Activated CD4-positive, alpha-beta memory T cell treated with anti-CD3 and anti-CD28 coated beads for 36 hours (primary cell): ENCODE results near the gene CNPPD1. TPM values are rescaled to one million over a fixed set of nuclear protein-coding genes. Genes with fewer than 3 reads are reported as not detected.

Experiments
- CTCF ChIA-PET: fragments of 350-600 bp; sonication (Branson Sonifier 250); formaldehyde crosslinking; loops from one replicate; lab custom pipeline; 2021; ENCODE audit warnings: antibody characterized with exemption, inconsistent platforms; lab: Charles Lee
- POLR2A ChIA-PET: fragments of 350-600 bp; sonication (Branson Sonifier 250); formaldehyde crosslinking; loops from one replicate; lab custom pipeline; 2021; ENCODE audit warnings: antibody characterized with exemption; lab: Charles Lee
- DNase-seq: peaks from one replicate; pipeline ENCODE4 v3.0.0-alpha.2; 2020
- H3K27ac Mint-ChIP-seq: one replicate; pipeline ENCODE4 v1.8.0; 2021; ENCODE audit warnings: mixed read lengths
- H3K27me3 Mint-ChIP-seq: one replicate; pipeline ENCODE4 v1.8.0; 2021; ENCODE audit warnings: mixed read lengths
- H3K36me3 Mint-ChIP-seq: one replicate; pipeline ENCODE4 v1.8.0; 2021; ENCODE audit warnings: mixed read lengths
- H3K4me1 Mint-ChIP-seq: one replicate; pipeline ENCODE4 v1.8.0; 2021; ENCODE audit warnings: low read depth, mixed read lengths
- H3K4me3 Mint-ChIP-seq: one replicate; pipeline ENCODE4 v1.8.0; 2021; ENCODE audit warnings: mild to moderate bottlenecking, mixed read lengths
- H3K9me3 Mint-ChIP-seq: one replicate; pipeline ENCODE4 v1.8.0; 2021; ENCODE audit warnings: mixed read lengths
- intact Hi-C: fragments of 100-400 bp; cut with micrococcal nuclease; formaldehyde crosslinking; loops from one replicate; pipeline ENCODE4 v1.15.1; 2023
- total RNA-seq, 2 experiments: library from RNA; stranded (reverse); gene quantifications; one replicate each; pipeline ENCODE4 v1.2.3, GENCODE V29; 2021

CNPPD1 gene
- total RNA-seq, 2 experiments from 2014 or later, result 42.0 to 43.4 TPM

DNA sequence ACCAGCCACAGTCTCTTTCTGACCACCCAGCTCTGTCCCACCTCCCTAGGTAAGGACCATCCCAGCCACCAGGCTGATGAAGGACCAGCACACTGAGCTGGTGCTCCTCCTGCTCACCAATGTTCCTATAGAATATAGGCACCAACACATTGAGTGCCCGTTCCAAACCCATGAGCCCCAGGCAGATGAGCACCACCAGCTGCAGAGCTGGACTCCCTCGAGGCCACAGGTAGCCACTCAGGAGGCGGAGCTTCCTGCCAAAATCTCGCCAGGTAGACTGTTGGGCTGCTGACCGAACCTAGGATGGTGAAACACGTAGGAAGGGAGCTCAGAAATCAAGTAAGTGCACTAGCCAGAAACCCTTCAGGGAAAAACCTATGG is 39.8 kb upstream of the CNPPD1 start:
- intact Hi-C loops, result no loop called here
- ChIA-PET CTCF (interaction anchor here (0.7 to 2.4 kb wide), 6 partner anchors 46 to 236 kb away, joined by 3 to 8 read pairs (median 3); partner anchors contain the start of genes DNAJB2 and SLC23A3), POLR2A (interaction anchor here (0.8 to 1.3 kb wide), 4 partner anchors 9 to 61 kb away, joined by 3 to 4 read pairs (median 4); partner anchors contain the start of genes CNPPD1, TUBA4A and TUBA4B)
- Mint-ChIP-seq H3K4me1 (peaks cover 21% of the 10 kb centered on the region), H3K36me3 (peaks cover 34% of the 10 kb centered on the region), H3K27me3 (no peaks in the 10 kb centered on the region), H3K9me3 (no peaks in the 10 kb centered on the region), H3K4me3 (no peak overlapping the region), H3K27ac (peak overlapping the region; percentile 49)
- DNase-seq, result no peak

DNA sequence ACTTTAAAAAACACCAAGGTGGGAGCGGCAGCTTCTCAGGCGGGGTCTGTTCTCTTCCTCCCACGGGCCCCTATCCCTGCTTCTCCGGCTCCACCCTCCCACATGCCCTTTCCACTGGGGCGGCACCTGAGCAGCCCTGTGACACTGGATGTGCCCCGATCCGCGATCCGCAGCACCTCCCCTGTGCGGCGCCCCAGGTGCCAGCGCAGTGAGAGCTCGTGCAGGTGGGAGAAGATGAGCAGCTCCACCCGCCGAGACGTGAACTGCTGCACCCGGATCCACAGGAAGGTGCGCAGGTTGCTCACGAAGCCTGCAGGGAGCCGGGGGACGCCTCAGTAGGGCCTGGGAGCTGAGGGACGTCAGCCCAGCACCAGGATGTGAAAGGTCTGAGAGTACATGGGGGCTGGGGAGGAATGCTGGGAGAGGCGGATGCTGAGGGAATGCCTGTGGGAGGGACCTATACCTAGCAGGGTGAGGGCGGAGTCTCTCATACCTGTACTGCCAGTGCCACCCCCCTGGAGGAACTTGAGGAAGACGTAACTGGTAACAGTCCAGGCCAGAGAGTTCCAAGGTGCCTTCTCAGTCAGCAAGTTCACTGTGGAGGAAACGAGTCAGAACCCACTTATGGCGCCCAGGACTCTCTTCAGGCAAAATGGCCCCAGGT is 39.3 kb upstream of the CNPPD1 start:
- ChIA-PET CTCF (interaction anchor here (0.6 to 2.4 kb wide), 5 partner anchors 46 to 324 kb away, joined by 3 to 8 read pairs (median 3); partner anchors contain the start of genes DNAJB2 and SLC23A3), POLR2A (interaction anchor here (0.8 to 1.3 kb wide), 4 partner anchors 8 to 62 kb away, joined by 3 to 4 read pairs (median 4); partner anchors contain the start of genes CNPPD1, TUBA4A and TUBA4B)
- DNase-seq, result no peak
- Mint-ChIP-seq H3K4me1 (peaks cover 26% of the 10 kb centered on the region), H3K27me3 (no peaks in the 10 kb centered on the region), H3K4me3 (no peak overlapping the region), H3K9me3 (no peaks in the 10 kb centered on the region), H3K36me3 (peaks cover 32% of the 10 kb centered on the region), H3K27ac (no peak overlapping the region)
- intact Hi-C loops, result no loop called here

DNA sequence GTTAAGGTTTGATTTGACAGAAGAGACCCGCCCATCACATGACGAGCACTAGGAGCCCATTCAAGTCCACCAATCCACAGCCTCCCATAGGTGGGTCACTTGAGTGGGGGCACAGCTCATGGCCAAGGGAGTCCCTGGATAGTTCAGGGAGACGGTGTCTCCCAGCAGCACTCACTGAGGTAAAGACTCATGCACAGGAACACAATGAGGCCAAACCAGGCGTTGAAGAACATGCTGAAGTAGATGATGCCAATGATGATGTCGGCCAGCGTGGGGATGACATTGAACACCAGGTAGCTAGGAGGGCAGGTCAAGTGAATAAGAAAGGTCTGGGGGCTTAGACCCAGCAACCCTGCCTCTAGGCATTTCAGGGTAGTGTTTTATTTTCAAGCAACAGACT is 38.1 kb upstream of the CNPPD1 start:
- Mint-ChIP-seq H3K27ac (no peak overlapping the region), H3K4me1 (peaks cover 28% of the 10 kb centered on the region), H3K4me3 (no peak overlapping the region), H3K9me3 (no peaks in the 10 kb centered on the region), H3K36me3 (peaks cover 23% of the 10 kb centered on the region), H3K27me3 (no peaks in the 10 kb centered on the region)
- intact Hi-C loops, result no loop called here
- ChIA-PET POLR2A (no interaction called here), CTCF (no interaction called here)
- no peak for DNase-seq

DNA sequence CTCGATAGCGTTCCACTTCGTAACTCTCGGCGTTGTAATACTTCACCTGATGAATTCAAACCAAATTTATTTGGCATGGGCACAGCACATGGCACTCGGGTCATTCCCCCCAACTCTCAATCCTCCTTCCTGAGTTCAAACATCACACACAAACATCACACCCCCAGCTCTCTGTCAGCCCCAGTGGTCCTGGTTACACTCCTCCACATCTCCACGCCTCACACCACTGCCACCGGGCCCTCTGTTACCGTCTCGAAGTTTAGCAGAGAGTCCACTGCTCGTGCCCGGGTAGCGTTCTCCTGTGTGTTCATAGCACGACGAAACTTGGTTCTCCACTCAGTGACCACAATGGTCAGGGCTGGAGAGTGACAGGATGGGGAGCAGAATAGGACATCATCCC is 37.4 kb upstream of the CNPPD1 start:
- no peaks in the 10 kb centered on the region for H3K9me3 Mint-ChIP-seq
- H3K27me3 Mint-ChIP-seq, result no peaks in the 10 kb centered on the region
- H3K4me1 Mint-ChIP-seq, result peaks cover 25% of the 10 kb centered on the region
- H3K4me3 Mint-ChIP-seq, result no peak overlapping the region
- CTCF ChIA-PET, result interaction anchor here (1.5 kb wide), 1 partner anchor 54 kb away, joined by 4 read pairs; the partner anchor contains the start of gene NHEJ1
- POLR2A ChIA-PET, result no interaction called here
- H3K27ac Mint-ChIP-seq, result no peak overlapping the region
- peaks cover 21% of the 10 kb centered on the region for H3K36me3 Mint-ChIP-seq
- intact Hi-C loops, result no loop called here
- no peak for DNase-seq

DNA sequence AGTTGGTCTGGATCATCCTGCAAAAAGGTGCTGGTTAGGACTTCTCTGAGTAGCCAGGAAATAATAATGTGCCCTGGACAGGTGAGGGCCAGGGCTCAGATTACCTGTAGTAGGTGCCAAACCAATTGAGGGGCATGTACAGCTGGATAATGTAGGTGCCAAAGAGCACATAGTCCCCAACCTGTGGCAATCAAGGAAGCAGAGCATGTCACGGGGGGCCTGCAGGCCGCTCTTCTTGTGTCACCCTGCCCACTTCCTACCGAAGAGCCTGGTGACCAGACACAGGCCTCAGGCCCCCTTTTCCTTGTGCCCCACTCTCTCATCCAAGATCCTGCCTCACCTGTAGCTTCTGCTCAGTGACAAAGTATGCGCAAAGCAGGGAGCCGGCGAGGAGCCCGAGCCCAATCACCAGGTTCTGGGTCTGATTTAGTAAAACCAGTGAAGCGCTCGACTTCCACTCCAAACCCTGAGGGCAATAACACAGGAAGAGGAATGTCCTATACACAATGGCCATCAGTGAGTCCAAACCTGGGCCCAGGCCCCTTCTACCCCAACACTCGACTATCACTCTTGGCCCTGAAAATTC is 36.9 kb upstream of the CNPPD1 start:
- intact Hi-C loops, result no loop called here
- POLR2A ChIA-PET, result no interaction called here
- H3K27me3 Mint-ChIP-seq, result no peaks in the 10 kb centered on the region
- no peaks in the 10 kb centered on the region for H3K9me3 Mint-ChIP-seq
- no peak for DNase-seq
- H3K36me3 Mint-ChIP-seq, result peaks cover 21% of the 10 kb centered on the region
- CTCF ChIA-PET, result interaction anchor here (1.1 to 1.5 kb wide), 2 partner anchors 43 to 54 kb away, joined by 4 read pairs; partner anchors contain the start of gene NHEJ1
- H3K4me3 Mint-ChIP-seq, result no peak overlapping the region
- peaks cover 28% of the 10 kb centered on the region for H3K4me1 Mint-ChIP-seq
- H3K27ac Mint-ChIP-seq, result no peak overlapping the region

DNA sequence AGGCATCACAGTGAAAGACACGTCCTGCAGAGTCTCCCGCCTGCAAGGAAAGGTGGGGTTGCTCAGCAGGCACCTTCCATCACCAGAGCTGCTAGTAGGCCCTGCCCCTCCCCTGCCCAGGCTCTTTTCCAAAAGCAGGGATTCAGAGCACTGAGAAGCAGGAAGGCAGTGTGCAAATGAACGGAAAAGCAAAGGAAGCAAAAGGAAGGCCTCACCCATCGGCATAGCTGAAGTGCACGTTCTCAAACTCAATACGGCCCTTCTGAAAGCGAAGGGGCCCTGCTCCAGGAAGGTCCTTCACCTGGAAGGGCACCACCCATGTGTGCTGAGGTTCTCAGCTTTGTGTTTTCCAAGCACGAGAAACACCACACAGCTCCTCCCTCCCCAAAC is 36.3 kb upstream of the CNPPD1 start:
- no peaks in the 10 kb centered on the region for H3K27me3 Mint-ChIP-seq
- intact Hi-C loops, result no loop called here
- peaks cover 33% of the 10 kb centered on the region for H3K4me1 Mint-ChIP-seq
- H3K9me3 Mint-ChIP-seq, result no peaks in the 10 kb centered on the region
- CTCF ChIA-PET, result interaction anchor here (0.8 to 1.5 kb wide), 3 partner anchors 42 to 183 kb away, joined by 4 read pairs; partner anchors contain the start of gene NHEJ1
- H3K36me3 Mint-ChIP-seq, result peaks cover 24% of the 10 kb centered on the region
- POLR2A ChIA-PET, result interaction anchor here (0.6 kb wide), 1 partner anchor 19 kb away, joined by 3 read pairs; no protein-coding TSS in a partner anchor
- H3K4me3 Mint-ChIP-seq, result no peak overlapping the region
- DNase-seq, result no peak
- no peak overlapping the region for H3K27ac Mint-ChIP-seq

DNA sequence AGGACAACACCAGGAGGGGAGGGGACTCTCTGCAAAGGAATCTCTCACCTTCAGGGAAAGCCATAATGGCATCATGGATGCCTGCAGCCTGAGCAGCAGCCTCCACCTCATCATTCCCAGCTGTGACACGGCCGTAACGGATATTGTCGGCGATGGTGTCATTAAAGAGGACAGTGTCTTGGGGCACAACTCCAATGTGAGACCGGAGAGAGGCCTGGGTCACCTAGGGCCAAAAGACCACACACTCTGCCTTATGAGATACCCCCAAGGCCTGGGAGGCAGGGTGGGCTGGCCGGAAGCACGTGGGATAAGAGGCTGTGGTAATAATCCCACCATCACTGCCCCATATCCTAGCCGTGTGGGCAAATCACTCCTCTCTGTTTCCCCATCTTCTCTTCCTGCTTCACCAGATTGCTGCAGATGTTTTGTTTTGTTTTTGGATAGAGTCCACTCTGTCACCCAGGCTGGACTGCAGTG is 34.2 kb upstream of the CNPPD1 start:
- intact Hi-C loops, result loop anchor here (1.0 kb wide), 1 partner anchor 51 kb away; the partner anchor contains the start of gene NHEJ1
- Mint-ChIP-seq H3K4me3 (no peak overlapping the region), H3K9me3 (no peaks in the 10 kb centered on the region), H3K4me1 (peaks cover 35% of the 10 kb centered on the region), H3K27me3 (no peaks in the 10 kb centered on the region), H3K36me3 (peaks cover 15% of the 10 kb centered on the region), H3K27ac (peak overlapping the region; percentile 74)
- DNase-seq, result no peak
- ChIA-PET CTCF (interaction anchor here (0.6 to 2.4 kb wide), 11 partner anchors 26 to 266 kb away, joined by 3 to 27 read pairs (median 3); partner anchors contain the start of genes CNPPD1, NHEJ1 and SLC23A3), POLR2A (interaction anchor here (1.0 kb wide), 1 partner anchor 35 kb away, joined by 3 read pairs; the partner anchor contains the start of gene CNPPD1)

DNA sequence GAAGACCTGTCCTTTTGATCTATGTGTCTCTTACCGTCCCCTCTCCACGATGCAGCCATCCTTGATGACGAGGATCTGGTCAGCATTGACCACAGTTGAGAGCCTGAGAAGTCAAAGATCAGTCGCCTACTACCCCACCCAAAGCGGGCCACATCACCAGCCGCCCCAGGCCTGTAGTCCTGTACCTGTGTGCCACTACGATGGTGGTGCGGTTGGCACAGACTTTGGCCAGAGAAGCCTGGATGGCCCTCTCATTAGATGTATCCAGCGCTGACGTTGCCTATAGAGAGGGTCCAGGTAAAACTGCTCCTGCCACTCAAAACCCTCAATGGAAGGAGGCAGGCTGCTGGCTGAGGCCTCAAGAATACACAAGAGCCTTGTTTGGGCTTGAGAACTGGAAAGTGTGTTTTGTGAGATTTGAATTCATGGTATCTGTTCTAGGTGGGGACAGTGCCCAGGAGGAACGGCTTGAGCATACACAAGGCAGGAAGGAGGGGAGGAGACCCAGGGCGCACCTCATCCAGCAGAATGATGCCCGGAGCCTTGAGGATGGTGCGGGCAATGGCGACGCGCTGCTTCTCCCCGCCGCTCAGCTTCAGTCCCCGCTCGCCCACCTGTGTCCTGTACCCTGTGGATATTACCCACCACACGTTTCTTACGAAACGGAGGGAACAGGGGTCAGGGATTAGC is 33.6 kb upstream of the CNPPD1 start:
- ChIA-PET CTCF (interaction anchor here (1.0 to 2.4 kb wide), 3 partner anchors 27 to 51 kb away, joined by 3 to 27 read pairs (median 3); partner anchors contain the start of gene NHEJ1), POLR2A (no interaction called here)
- H3K27ac Mint-ChIP-seq, result peak overlapping the region; percentile 40
- no peaks in the 10 kb centered on the region for H3K9me3 Mint-ChIP-seq
- peaks cover 35% of the 10 kb centered on the region for H3K4me1 Mint-ChIP-seq
- intact Hi-C loops, result no loop called here
- H3K27me3 Mint-ChIP-seq, result no peaks in the 10 kb centered on the region
- H3K4me3 Mint-ChIP-seq, result no peak overlapping the region
- DNase-seq, result no peak
- H3K36me3 Mint-ChIP-seq, result peaks cover 15% of the 10 kb centered on the region

DNA sequence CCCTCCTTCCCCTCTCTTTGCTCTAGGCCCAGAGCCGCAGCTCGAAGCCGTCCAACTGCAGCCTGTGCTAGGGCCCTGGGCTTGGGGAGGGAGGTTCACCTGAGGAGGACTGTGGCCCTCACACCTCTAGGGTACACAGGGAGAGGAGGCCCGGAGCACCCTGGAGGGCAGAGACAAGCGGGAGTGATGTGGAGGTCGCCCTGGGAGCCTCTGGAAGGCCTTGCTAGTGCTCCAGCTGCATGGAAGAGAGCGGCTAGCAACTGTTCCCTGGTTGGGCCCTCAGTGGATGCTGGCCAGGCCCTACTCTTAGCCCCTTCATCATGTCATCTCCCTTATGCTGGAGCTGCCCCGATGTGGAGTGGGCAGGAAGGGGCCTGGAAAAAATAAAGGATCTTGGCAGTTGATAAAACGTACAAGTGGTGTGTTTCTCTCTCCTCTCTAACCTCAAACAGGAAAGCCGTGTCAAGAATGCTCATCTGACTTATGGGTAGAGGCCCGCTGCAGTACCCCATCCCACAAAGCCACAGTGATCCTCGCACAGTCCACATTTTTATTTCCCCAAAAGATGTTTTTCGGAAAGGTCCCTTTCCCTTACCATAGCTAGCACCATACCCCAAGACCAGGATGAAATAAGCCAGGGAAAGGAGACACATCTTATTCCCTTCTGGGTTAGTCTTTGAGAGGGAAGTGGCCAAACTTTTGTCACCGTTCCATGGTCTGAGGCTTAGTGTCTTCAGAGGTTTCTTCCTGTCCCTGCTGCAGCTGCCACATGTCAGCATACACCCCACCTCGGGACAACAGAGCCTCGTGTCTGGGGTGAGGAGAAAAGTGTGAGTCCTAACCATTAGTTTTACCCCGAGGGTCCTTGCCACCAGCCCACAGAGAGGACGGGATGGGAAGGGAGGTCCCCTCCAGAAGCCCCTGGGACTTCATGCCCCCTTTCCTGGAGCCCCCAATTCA is 32.8 kb upstream of the CNPPD1 start:
- POLR2A ChIA-PET, result interaction anchor here (0.7 to 2.1 kb wide), 3 partner anchors 9 to 43 kb away, joined by 4 to 13 read pairs (median 6); partner anchors contain the start of genes ABCB6, ANKZF1, ATG9A and TUBA4B
- Mint-ChIP-seq H3K4me1 (peaks cover 35% of the 10 kb centered on the region), H3K27me3 (no peaks in the 10 kb centered on the region), H3K9me3 (peaks cover 3% of the 10 kb centered on the region), H3K27ac (peak overlapping the region; percentile 68), H3K36me3 (peaks cover 12% of the 10 kb centered on the region), H3K4me3 (no peak overlapping the region)
- DNase-seq, result no peak
- CTCF ChIA-PET, result interaction anchor here (1.1 to 3.0 kb wide), 4 partner anchors 39 to 229 kb away, joined by 3 to 13 read pairs (median 6); partner anchors contain the start of genes NHEJ1 and SLC23A3
- intact Hi-C loops, result no loop called here

DNA sequence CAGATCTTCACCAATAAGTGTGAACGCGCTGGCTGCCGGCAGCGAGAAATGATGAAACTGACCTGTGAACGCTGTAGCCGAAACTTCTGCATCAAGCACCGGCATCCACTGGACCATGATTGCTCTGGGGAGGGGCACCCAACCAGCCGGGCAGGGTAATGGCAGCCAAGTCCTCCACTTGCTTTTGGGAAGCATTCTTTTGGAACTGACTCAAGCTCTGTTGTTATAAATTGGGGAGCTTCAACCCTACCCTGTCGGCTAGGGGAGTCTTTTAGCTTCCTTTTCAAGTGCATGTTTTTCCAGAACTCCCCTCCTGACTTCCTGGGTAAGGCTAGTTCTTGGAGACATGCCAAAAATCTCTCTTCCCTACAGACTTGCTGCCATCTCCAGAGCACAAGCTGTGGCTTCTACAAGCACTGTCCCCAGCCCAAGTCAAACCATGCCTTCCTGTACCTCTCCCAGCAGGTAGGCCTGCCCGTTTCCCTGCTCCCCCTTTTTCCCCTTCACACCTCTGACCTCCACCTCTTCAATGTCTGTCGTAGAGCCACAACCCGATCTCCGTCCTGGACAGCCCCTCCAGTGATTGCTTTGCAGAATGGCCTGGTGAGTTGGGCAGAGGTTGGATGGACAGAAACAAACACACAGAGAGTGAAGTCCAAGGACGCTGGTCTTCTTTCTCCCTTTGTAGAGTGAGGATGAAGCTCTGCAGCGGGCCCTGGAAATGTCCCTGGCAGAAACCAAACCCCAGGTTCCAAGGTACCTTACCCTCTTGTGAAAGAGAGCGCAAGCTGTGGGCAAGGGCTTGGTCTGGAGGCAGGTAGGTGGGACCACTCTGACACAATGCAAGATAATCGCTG is 31.4 kb upstream of the CNPPD1 start:
- peaks cover 8% of the 10 kb centered on the region for H3K36me3 Mint-ChIP-seq
- H3K4me3 Mint-ChIP-seq, result peak overlapping the region; percentile 94
- H3K4me1 Mint-ChIP-seq, result peaks cover 35% of the 10 kb centered on the region
- intact Hi-C loops, result loop anchor here (1.0 kb wide), 1 partner anchor 10 kb away; the partner anchor contains the start of gene ABCB6
- H3K27me3 Mint-ChIP-seq, result no peaks in the 10 kb centered on the region
- no peak for DNase-seq
- POLR2A ChIA-PET, result interaction anchor here (1.8 to 2.6 kb wide), 4 partner anchors 8 to 31 kb away, joined by 4 to 26 read pairs (median 10); partner anchors contain the start of genes ABCB6, ANKZF1, ATG9A and CNPPD1
- peak overlapping the region; percentile 80 for H3K27ac Mint-ChIP-seq
- CTCF ChIA-PET, result interaction anchor here (1.1 to 3.5 kb wide), 5 partner anchors 29 to 228 kb away, joined by 4 to 22 read pairs (median 9); partner anchors contain the start of genes NHEJ1 and SLC23A3
- H3K9me3 Mint-ChIP-seq, result peaks cover 5% of the 10 kb centered on the region
